Left lobe of liver (tissue), 2 donors: ENCODE data around the gene ANKRD11. TPM values are rescaled to one million over a fixed set of nuclear protein-coding genes. Genes with fewer than 3 reads are reported as not detected.
"Not testable (repeated sequence)": the region's sequence is repeated elsewhere in the genome, so short reads cannot be mapped to it uniquely, and the experiment has no call there.

Source experiments
- ATAC-seq: fragments of 200-7000 bp; cut with Tn5 transposase; one replicate; pipeline ENCODE4 v1.9.1; 2020; ENCODE audit warnings: mild to moderate bottlenecking, moderate library complexity
- DNase-seq: peaks from one replicate; pipeline ENCODE4 v3.0.0-alpha.2; 2020; ENCODE audit warnings: low spot score
- total RNA-seq: library from RNA; stranded (reverse); gene quantifications from one replicate; pipeline ENCODE4 v1.2.1, GENCODE V29; 2021
- donor health status: DM: no; HTN: no; CAD: no; lungs with moderate emphysema.
- donor health status: DM: no; HTN: yes; CAD: no.

The ANKRD11 gene
- total RNA-seq, 1 donor from 2014 or later: 50.7 TPM

- no peak for ATAC-seq
Observed at GRCh38 chr16:89371386-89371785, 119.0 kb downstream of the ANKRD11 start.

GRCh38 chr16:89370601-89371000, 119.8 kb downstream of the ANKRD11 start:
- ATAC-seq: no peak
- no peak for DNase-seq

More at GRCh38 chr16:89371386-89371785, 119.0 kb downstream of the ANKRD11 start:
- DNase-seq: no peak

GRCh38 chr16:89370081-89370511, 120.3 kb downstream of the ANKRD11 start:
- peak; percentile 5 for ATAC-seq
- DNase-seq: no peak

- ATAC-seq (no peak), DNase-seq (no peak)
Observed at GRCh38 chr16:89369266-89369895, 121.0 kb downstream of the ANKRD11 start.

- DNase-seq (no peak), ATAC-seq (no peak)
Observed at GRCh38 chr16:89368604-89369249, 121.6 kb downstream of the ANKRD11 start.

GRCh38 chr16:89367538-89367915, 122.8 kb downstream of the ANKRD11 start:
- DNase-seq: no peak
- ATAC-seq: no peak

- ATAC-seq: no peak
- DNase-seq: no peak
Observed at GRCh38 chr16:89366561-89367537, 123.5 kb downstream of the ANKRD11 start.

GRCh38 chr16:89365996-89366395, 124.4 kb downstream of the ANKRD11 start:
- no peak for DNase-seq
- no peak for ATAC-seq

- no peak for ATAC-seq
Observed at GRCh38 chr16:89365044-89365467, 125.3 kb downstream of the ANKRD11 start.

GRCh38 chr16:89364606-89365005, 125.8 kb downstream of the ANKRD11 start:
- DNase-seq (peak; percentile 64), ATAC-seq (peak; percentile 82)

More at GRCh38 chr16:89365044-89365467, 125.3 kb downstream of the ANKRD11 start:
- DNase-seq: no peak

- peak; percentile 36 for ATAC-seq
- DNase-seq: no peak
Observed at GRCh38 chr16:89363621-89364393, 126.6 kb downstream of the ANKRD11 start.

GRCh38 chr16:89362540-89363223, 127.7 kb downstream of the ANKRD11 start:
- ATAC-seq, DNase-seq: not testable (repeated sequence)

- no peak for DNase-seq
- no peak for ATAC-seq
Observed at GRCh38 chr16:89361751-89362539, 128.4 kb downstream of the ANKRD11 start.

- DNase-seq (no peak), ATAC-seq (peak; percentile 20)
Observed at GRCh38 chr16:89360760-89361435, 129.5 kb downstream of the ANKRD11 start.

GRCh38 chr16:89359264-89360147, 130.9 kb downstream of the ANKRD11 start:
- ATAC-seq: no peak
- no peak for DNase-seq

- DNase-seq: no peak
- ATAC-seq: no peak
Observed at GRCh38 chr16:89358030-89359005, 132.0 kb downstream of the ANKRD11 start.
